GM18502 (cell line): Measurements from ENCODE around the gene POLR3E.

Experiments
- ATAC-seq: cut with Tn5 transposase; IDR thresholded peaks from one replicate; pipeline ENCODE4 v1.9.1; 2021; ENCODE audit warnings: mild to moderate bottlenecking; ENCODE audit not compliant: unreplicated experiment, poor library complexity

Gene POLR3E

DNA sequence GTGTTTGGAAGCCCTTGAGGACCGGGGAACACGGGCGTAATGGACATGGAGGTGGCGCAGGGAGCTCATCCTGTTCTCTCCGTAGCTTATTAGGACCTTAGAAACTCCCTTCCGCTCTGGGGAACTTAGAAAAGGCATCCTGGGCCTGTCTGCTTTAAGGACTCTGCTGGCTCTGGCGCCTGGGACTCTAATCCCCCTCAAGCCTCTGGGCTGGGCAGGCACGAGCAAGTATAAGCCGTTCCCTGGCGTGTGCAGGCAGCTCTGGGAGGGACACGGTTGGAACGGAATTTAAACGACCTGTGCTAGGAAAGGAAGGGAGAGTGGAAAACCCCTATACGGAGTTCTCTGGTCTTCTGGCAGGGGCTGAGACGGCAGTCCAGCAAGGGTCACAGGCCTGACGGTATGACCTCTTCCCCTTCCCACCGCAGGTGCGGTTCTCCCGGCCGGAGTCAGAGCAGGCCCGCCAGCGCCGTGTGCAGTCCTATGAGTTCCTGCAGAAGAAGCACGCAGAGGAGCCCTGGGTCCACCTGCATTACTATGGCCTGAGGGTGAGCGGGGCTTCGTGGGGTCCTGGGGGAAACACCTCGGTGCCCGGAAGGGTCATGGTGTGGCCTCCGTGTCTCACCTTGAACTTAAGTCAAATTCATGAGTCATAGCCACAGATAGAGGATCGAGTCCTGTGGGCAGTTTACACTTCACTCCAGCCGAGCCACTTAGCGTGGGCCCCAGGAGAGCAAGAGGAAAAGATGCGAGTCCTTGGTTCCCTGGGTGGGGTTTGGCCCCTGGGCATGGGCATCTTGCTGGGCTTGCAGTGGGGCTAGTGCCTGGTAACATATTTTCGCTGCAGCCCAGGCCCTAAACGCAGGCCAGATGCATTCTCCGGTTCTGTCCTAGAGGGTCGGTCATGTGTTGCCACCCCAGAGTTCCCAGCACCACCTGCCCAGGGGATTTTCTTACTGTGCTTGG, 17.7 kb downstream of the POLR3E start:
- no peak for ATAC-seq

DNA sequence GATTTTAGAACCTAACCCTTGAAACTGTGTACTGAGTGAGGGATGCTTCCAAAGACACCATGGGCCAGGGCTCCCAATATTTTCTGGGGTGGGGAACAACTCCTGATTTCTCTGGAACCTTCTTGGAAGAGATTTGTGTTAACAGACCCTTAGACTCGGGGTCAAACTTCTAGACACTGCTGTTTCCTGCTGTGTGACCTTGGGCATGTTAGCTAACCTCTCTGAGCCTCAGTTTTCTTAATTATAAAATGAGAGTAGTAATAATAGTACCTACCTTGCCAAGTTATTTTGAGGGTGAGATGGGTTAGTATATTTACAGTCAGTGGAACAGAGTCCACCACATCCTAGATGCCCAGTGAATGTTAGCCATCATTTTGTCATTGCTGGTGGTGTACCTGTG, 18.8 kb downstream of the POLR3E start:
- ATAC-seq = no peak

DNA sequence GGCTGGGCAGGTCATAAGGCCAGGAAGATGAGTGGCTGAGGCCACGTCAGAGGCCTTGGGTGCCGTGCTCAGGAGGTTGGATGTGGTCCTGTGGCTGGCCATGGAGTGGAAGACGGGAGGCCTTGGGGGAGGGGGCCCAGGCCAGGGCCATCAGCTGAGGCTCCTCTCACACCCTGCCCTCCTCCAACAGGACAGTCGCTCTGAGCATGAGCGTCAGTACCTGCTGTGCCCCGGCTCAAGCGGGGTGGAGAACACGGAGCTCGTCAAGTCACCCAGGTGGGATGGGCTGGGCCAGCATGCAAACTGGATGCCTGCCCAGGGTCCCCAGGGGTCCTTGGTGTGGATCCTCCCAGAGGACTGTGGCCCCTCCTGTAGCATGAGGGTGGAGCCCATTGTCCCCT, 19.2 kb downstream of the POLR3E start:
- no peak for ATAC-seq

DNA sequence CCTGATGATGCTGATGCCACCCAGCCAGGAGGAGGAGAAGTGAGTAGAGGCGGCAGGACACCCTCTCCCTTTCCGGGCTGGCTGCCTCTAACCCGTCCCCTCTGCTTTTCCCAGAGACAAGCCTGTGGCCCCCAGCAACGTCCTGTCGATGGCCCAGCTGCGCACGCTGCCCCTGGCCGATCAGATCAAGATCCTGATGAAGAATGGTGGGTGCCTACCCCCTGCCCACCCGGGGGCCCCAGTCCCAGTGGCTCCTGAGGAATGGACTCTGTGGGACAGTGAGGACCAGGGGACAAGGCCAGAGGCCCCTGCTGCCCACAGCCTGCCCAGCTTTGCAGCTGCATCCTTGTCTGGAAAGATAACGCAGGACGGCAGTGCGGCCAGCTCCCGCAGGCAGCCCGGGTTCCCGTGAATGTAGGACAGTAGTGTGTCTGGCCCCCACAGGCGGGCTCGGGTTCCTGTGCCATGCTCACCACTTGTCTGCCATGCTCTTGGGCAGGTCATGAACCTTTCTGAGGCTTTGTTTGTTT, 19.9 kb downstream of the POLR3E start:
- no peak for ATAC-seq

DNA sequence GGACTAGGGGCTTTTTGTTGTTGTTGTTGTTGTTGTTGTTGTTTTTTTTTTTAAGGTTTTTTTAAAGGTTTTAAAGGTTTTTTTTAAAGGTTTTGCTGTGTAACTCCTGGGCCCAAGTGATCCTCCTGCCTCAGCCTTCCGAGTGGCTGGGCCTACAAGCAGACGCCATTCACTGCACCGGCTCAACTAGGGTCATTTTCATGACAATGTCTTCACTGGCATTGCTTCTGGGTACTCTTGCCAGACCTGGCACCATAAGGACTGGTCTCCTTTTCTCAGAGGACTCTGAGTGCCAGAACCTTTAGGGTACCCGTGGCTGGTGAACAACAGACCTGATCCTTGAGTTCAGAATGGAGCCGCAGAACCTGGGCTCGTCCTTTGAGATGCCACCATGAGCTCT, 20.4 kb downstream of the POLR3E start:
- ATAC-seq = no peak

DNA sequence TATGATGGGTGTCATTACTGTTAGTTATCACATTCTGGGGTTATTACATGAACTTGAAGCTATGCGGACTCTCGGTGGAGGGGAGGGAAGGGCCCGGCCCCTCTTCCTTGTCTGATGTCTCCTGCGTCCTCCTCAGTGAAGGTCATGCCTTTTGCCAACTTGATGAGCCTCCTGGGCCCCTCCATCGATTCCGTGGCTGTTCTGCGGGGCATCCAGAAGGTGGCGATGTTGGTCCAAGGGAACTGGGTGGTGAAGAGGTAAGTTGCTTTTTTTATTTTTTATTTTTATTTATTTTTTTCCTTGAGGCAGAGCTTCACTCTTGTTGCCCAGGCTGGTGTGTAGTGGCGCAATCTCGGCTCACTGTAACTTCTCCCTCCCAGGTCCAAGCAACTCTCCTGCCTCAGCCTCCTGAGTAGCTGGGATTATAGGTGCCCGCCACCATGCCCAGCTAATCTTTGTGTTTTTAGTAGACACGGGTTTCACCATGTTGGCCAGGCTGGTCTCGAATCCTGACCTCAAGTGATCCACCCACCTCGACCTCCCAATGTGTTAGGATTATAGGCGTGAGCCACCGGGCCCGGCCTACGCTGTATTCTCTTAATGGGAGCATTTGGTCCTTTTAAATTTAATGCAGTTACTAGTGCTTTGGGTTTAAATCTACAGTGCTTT, 21.6 kb downstream of the POLR3E start:
- no peak for ATAC-seq

DNA sequence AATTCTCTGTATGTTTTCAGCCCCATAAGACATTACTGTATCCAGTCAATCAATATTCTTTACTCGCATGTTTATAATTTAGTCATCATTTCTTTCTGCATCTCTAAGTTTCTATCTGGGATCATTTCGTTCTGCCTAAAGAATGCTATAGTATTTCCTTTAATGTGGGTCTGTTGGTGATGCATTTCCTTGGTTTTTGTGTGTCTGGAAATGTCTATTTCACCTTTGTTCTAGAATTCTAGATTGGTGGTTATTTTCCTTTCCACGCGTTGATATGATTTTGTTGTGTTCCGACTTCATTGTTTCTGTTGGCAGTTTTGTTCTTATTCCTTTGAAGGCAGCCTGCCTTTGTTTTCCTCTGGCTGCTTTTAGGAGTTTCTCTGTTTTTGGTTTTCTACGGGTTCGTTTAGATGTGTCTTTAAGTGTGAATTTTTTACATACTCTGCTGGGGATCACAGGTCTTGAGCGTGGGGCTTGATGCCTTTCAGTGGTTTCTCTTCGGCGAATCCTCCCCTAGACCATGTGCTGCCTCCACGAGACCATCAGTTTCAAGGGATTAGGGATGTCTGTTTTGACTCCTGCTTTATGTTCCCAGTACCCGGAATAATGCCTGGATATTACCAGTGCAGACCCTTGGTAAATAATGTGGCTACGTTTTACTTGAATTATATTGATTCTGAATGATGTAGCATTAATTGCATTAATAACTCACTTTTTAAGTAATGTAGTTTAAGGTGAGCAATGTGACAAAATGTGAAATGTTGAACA, 23.5 kb downstream of the POLR3E start:
- no peak for ATAC-seq

DNA sequence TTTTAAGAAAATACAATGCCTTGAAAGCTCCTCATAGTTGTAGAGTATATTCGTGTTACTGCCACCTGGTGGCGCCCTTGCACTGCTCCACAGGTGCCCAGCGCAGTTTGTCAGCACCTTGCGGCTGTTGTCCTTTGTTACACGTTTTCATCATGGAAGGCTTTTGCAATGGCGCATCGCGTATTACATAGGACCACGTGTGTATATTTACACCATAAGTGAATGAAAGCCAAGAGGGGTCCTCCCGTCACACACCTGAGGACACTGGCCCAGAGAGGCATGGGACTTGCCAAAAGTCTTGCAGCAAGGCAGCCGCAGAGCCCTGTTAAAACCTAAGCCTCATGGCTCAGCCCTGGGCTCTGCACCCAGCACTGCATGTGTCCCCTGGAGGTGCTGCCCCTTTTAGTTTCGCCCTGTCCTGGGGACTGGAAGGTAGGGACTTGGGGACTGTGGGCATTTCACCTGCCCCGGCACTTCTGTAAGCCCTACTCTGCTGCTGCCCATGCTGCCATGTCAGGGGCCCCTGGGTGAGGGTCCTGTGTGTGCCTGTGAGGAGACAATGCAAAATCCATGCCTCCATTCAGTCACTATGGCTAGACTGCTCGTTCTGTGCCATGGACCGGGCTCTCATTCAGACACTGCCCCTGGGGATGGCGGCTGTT, 24.3 kb downstream of the POLR3E start:
- ATAC-seq = no peak

DNA sequence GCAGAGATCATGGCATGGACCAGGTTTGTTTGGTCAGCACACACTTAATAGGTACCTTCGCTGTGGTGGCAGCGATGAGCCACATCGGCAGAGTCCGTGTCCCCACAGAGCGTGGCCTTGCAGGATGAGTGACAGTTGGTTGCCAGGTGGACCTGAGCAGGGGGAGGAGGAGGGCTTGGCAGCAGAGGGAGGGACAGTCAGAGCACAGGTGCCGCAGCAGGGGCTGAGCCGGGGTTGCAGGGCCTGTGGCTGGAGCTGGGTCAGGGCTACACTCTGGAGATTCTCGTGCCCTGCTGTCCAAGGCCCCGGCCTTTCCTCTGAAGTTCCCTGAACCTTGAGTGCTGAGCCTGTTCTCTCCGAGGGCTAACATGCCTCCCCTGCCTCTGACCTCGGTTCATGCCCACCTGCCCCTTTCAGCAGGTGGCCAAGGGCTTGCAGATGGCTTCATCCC, 24.8 kb downstream of the POLR3E start:
- no peak for ATAC-seq

DNA sequence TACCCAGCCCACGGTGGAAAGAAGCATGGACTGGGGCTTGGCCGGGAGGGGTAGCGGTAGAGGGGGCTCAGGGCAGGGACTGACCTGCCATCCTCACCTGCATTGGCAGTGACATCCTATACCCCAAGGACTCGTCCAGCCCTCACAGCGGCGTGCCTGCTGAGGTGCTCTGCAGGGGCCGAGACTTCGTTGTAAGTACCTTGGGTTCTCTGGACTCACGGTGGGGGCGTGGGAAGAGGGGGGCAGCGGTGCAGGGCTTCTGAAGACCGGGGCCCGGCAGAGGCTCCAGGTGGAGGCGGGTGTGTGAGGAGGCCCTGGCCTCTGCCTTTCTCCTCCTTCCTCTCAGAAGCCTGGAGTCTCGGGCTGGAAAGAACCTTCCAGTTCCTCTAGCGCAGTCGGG, 25.5 kb downstream of the POLR3E start:
- ATAC-seq = no peak

DNA sequence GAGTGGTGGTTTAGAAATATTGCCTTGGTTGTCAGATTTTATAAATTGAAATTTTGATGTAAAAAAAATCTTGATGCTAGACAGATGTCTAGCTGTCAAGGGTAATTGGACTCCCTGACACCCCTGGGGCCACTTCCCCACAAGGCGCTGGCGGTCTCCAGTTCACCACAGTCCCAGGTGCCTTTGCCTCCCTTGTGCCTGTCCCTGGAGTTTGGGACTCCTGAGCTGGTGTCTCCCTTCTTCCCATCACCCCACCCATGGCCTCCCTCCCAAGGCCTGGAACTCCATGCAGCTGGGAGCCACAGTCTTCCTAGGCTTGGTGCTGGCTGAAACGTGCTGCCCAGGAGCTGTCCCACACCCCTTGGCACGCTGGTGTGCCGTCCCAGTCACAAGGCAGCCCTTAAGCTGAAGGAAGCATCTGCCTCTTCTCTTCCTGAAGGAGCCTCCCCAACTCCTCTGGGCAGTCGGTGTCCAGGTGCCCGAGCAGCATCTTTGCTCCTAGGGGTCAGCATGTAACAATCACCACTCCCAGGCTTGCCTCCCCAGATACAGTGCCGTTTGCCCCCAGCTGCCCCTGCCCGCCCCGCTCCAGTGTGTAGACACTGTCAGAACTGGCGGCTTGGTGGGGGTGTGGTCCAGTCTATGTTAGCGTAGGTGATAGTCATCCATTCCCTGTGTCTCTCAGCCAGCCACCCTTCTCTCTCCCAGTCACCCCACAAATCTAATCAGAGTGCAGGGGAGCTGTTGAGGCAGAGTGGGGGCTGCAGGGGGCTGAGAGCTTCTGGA, 26.2 kb downstream of the POLR3E start:
- ATAC-seq = no peak

DNA sequence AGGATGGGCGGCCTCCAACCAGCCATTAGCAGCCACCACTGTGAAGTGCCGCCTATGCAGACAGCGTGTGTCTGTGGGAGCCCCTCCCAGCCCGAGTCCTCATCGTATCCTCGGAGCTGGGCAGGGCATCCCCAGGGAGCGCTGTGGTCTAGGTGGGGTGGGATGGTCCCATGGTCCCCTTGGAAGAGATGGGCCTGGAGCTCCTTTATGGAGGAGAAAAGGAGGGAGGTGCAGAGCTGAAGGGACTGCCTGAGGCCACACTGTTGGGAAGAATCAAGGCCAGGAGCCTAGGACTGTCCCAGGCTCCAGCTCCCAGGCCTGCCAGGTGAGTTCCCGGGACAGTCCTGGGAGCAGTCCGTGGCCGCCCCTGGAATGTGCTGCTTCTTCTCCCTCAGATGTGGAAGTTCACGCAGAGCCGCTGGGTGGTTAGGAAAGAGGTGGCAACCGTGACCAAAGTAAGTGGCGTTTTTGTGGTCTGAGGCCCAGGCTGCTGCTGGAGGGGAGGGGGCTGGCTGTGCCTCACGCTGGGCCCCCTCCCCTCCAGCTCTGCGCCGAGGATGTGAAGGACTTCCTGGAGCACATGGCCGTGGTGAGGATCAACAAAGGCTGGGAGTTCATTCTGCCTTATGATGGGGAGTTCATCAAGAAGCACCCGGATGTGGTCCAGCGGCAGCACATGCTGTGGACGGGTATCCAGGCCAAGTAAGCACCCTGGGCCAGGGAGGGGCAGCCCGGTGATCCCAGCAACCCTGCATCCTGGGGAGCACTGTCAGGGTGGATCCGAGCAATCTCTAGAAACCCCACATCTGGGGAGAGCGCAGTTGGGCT, 27.0 kb downstream of the POLR3E start:
- no peak for ATAC-seq

DNA sequence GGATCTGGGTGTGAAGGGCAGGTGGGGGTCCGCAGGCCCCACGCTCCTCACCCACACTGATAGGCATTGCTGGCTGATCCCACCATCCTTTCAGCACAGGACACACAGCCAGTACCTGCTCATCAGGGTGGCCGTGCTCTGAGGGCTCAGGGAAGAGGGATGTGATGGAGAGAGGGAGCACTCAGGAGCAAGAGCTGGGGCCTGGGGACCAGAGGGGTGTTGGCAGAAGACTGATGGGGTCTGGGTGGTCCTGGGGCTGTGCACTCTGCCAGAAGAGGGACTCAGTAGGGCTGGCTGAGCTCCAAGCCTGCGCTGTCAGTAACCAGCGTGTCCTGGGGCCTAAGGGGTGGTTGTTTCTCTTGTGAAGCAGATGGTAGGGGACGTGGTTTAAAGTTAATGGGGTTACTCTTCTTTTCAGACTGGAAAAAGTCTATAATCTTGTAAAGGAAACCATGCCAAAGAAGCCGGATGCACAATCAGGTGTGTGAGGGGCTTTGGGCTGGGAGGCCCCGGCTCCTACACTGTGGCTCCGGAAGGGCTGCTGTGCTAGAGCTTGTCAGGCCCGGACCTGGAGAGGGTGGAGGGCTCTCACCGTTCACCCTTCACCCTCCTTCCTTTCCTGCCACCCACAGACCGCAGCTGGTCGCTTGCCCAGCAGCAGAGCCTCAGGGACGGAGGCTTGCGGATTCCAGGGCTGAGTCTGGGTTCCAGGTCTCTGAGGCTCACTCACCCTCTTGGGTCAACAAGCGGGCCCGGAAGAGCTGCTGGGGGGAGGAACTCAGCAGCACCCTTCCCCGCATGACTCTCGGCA, 27.8 kb downstream of the POLR3E start:
- no peak for ATAC-seq

DNA sequence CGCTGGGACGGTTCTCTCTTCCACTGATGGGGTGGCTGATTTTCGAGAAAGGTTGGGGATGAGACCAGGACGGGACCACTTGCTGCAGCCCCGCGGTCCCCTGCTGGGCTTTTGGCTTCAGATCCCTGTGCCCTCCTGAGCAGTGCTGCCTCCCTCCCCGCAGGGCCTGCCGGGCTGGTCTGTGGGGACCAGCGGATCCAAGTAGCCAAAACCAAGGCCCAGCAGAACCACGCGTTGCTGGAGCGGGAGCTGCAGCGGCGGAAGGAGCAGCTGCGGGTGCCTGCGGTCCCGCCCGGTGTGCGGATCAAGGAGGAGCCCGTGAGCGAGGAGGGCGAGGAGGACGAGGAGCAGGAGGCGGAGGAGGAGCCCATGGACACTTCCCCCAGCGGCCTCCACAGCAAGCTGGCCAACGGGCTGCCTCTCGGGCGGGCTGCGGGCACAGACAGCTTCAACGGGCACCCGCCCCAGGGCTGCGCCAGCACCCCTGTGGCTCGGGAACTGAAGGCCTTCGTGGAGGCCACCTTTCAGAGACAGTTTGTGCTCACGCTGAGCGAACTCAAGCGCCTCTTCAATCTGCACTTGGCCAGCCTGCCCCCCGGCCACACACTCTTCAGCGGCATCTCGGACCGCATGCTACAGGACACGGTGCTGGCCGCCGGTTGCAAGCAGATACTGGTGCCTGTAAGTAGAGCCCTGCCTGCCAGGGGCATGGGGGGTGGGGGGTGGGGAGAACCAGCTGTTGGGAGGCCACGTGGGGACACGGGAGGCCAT, 28.6 kb downstream of the POLR3E start:
- ATAC-seq = no peak

DNA sequence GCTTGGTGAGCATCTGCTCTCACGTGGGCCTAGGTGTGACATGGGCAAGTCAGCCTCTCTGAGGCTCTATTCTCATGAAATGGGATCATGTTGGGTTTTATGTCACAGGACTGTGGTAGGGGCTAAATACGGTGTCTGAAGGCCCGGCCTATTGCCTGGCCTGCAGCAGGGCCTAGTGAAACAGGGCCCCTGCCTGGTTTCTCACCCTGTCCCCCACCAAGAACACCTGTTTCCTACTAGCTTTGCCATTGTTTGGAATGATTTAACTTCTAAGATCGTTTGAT, 29.1 kb downstream of the POLR3E start:
- ATAC-seq = no peak

DNA sequence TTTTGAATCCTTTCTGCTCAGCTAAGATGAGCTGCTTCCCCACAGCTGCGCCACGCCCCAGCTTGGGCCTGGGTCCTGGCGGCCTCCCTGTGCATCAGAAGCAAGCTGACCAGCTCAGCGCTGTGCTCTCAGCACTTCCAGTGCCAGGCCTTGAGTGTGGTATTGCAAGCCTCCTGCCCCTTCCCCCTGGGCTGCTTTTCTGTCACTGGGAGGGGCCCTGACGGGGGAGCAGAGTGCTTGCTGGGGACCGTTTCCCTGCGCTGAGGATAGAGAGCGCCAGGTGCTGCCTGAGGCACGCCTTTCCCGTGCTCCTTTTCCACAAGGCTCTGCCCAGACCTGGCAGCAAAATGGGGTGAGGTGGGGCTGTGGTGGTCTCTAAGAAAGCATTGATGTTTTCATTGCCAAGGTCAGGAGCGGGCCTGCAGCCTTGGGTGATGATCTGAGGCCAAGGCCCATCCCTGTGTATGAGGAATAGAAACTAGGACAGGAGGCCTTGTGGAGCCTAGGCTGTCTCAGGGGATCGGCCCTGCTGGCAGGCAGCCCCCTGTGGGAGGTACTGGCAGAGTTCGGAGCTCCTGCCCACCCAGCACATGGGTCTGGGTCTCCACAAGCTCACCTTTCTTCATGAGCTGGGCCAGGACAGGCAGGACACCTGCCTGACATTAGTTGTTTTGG, 29.7 kb downstream of the POLR3E start:
- no peak for ATAC-seq

DNA sequence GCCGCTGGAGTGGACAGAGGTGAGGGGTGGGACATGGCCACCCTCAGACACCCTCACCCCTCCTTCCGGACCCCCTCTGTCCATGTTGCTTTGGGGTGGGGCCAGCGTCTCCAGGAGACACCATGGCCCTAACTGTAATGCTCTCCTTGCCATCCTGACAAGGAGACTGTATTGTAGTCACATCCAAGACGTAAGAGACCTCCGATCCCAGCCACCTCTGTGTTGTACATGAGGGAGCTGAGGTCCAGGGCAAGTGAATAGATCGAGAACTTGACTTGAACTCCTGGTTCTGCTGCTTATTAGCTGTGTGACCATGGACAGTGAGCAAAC, 30.2 kb downstream of the POLR3E start:
- ATAC-seq = no peak
